Loucy (cell line): ENCODE data around the gene SPAM1.
"Not testable (repeated sequence)": the region's sequence is repeated elsewhere in the genome, so short reads cannot be mapped to it uniquely, and the experiment has no call there.

Experiments used
- H2AFZ ChIP-seq: fragments of 200-600 bp; sonication (generic); 2 replicates; pipeline ENCODE4 v1.6.0; 2016; ENCODE audit warnings: antibody characterized with exemption, mild to moderate bottlenecking, low read length, moderate library complexity
- H3F3A ChIP-seq: fragments of 200-600 bp; 2 replicates; pipeline ENCODE4 v1.6.0; 2016; ENCODE audit warnings: antibody characterized with exemption, low read depth, mild to moderate bottlenecking
- H3K27me3 ChIP-seq: fragments of 200-600 bp; sonication (generic); 2 replicates; pipeline ENCODE4 v1.6.1; 2014; ENCODE audit warnings: low read length, mild to moderate bottlenecking; ENCODE audit not compliant: insufficient read depth, poor library complexity, severe bottlenecking
- H3K36me3 ChIP-seq: fragments of 200-600 bp; sonication (generic); 2 replicates; pipeline ENCODE4 v1.6.1; 2016; ENCODE audit warnings: low read length; ENCODE audit not compliant: insufficient read depth
- H3K4me1 ChIP-seq: fragments of 200-600 bp; sonication (generic); 2 replicates; pipeline ENCODE4 v1.5.1; 2014; ENCODE audit warnings: low read length, mild to moderate bottlenecking; ENCODE audit not compliant: insufficient read depth, poor library complexity, severe bottlenecking
- H3K4me2 ChIP-seq: fragments of 200-600 bp; sonication (generic); 2 replicates; pipeline ENCODE4 v1.6.0; 2014; ENCODE audit warnings: antibody characterized with exemption, low read length, low read depth, mild to moderate bottlenecking; ENCODE audit not compliant: poor library complexity, severe bottlenecking
- H3K4me3 ChIP-seq: fragments of 200-600 bp; sonication (generic); 2 replicates; pipeline ENCODE4 v1.5.1; 2014; ENCODE audit warnings: low read length, mild to moderate bottlenecking, mixed read lengths; ENCODE audit not compliant: poor library complexity, severe bottlenecking
- H3K79me2 ChIP-seq: fragments of 200-600 bp; sonication (generic); 2 replicates; pipeline ENCODE4 v1.6.1; 2014; ENCODE audit warnings: low read length; ENCODE audit not compliant: insufficient read depth
- H3K9ac ChIP-seq: fragments of 200-600 bp; sonication (generic); 2 replicates; pipeline ENCODE4 v1.6.0; 2014; ENCODE audit warnings: mild to moderate bottlenecking, low read depth, low read length, moderate library complexity; ENCODE audit not compliant: poor library complexity, severe bottlenecking
- H3K9me2 ChIP-seq: fragments of 200-600 bp; sonication (generic); replicated peaks from 2 replicates; pipeline ENCODE4 v1.6.1; 2016; ENCODE audit warnings: low read depth, low read length, mixed read lengths
- H3K9me3 ChIP-seq: fragments of 200-600 bp; sonication (generic); 2 replicates; pipeline ENCODE4 v1.6.1; 2014; ENCODE audit warnings: mild to moderate bottlenecking, antibody characterized with exemption, low read length, low read depth; ENCODE audit not compliant: insufficient read depth
- H4K20me1 ChIP-seq: fragments of 200-600 bp; sonication (generic); 2 replicates; pipeline ENCODE4 v1.6.0; 2014; ENCODE audit warnings: antibody characterized with exemption, low read length, mild to moderate bottlenecking; ENCODE audit not compliant: insufficient read depth, poor library complexity, severe bottlenecking
- EZH2phosphoT487 ChIP-seq: fragments of 200-600 bp; IDR thresholded peaks from 2 replicates; pipeline ENCODE4 v1.6.1; 2018; ENCODE audit warnings: antibody characterized with exemption, mild to moderate bottlenecking, moderate library complexity, borderline replicate concordance
- TF ChIP-seq, protein P1 (sequence below): fragments of 200-600 bp; sonication (generic); conservative IDR thresholded peaks from 2 replicates; pipeline ENCODE4 v1.5.1; 2014; ENCODE audit warnings: mild to moderate bottlenecking, antibody characterized with exemption, low read length

The SPAM1 gene

DNA sequence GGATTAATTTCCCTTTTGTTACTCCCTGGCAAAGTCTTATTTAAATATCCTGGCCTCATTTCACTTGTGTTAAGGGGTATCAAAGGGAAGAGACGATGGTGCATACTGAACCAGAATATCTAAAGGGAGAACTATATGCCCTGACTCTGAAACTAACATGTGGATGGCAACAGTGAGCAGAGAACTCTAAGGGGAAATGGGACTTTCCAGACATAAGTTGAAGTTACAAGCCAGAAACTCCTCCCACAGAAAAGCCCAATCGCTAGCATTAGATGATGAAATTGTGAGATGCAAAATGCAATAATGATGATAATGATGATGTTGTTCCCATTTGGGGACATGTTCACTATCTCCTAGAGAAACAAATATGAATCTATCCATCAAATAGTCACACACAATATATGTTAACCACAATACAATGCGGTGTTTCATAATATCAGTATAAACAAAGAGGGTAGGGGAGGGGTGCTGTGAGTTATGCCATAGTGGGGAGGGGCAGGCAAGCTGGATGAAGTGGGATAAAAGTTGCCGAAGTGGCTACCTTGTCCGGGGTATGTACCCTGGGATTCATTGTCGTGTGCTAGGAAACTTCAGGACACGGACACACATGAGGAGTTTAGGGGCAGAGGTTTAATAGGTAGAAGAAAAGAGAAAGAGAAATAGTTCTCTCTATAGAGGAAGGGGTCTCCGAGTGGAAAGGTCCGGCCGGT is 70.7 kb downstream of the SPAM1 start:
- Histone ChIP-seq H3K9ac (no peak overlapping the region), H3F3A (no peaks in the 10 kb centered on the region), H3K4me2 (no peak overlapping the region), H3K36me3 (no peaks in the 10 kb centered on the region), H2AFZ (no peak overlapping the region), H3K9me2 (no peaks in the 10 kb centered on the region), H3K27me3 (no peaks in the 10 kb centered on the region), H3K79me2 (no peaks in the 10 kb centered on the region), H3K4me1 (no peaks in the 10 kb centered on the region), H3K9me3 (no peaks in the 10 kb centered on the region), H4K20me1 (no peaks in the 10 kb centered on the region), H3K4me3 (no peak overlapping the region)
- TF ChIP-seq EZH2phosphoT487, result no peak

DNA sequence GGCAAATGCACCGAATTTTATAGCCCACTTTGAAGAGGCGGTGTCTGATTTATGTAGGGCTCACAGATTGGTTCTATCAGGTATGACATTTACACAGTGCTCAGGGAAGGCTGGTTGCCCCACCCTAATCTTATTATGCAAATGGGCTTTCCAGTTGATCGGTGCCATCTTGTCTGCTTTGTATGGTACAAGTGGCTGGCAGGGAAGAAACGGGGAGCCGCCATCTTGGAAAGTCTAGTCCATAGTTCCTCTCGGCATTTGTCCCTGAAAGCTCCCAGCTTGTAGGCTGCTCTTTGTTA is 71.2 kb downstream of the SPAM1 start:
- no peaks in the 10 kb centered on the region for H3F3A ChIP-seq
- H4K20me1 ChIP-seq, result no peaks in the 10 kb centered on the region
- no peaks in the 10 kb centered on the region for H3K4me1 ChIP-seq
- no peaks in the 10 kb centered on the region for H3K79me2 ChIP-seq
- TF ChIP-seq, protein P1, sequence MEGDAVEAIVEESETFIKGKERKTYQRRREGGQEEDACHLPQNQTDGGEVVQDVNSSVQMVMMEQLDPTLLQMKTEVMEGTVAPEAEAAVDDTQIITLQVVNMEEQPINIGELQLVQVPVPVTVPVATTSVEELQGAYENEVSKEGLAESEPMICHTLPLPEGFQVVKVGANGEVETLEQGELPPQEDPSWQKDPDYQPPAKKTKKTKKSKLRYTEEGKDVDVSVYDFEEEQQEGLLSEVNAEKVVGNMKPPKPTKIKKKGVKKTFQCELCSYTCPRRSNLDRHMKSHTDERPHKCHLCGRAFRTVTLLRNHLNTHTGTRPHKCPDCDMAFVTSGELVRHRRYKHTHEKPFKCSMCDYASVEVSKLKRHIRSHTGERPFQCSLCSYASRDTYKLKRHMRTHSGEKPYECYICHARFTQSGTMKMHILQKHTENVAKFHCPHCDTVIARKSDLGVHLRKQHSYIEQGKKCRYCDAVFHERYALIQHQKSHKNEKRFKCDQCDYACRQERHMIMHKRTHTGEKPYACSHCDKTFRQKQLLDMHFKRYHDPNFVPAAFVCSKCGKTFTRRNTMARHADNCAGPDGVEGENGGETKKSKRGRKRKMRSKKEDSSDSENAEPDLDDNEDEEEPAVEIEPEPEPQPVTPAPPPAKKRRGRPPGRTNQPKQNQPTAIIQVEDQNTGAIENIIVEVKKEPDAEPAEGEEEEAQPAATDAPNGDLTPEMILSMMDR, result no peak
- no peak for TF ChIP-seq EZH2phosphoT487
- no peak overlapping the region for H3K9ac ChIP-seq
- H3K9me2 ChIP-seq, result no peaks in the 10 kb centered on the region
- H3K27me3 ChIP-seq, result no peaks in the 10 kb centered on the region
- no peak overlapping the region for H3K4me3 ChIP-seq
- H3K4me2 ChIP-seq, result no peak overlapping the region
- no peaks in the 10 kb centered on the region for H3K36me3 ChIP-seq
- H3K9me3 ChIP-seq, result no peaks in the 10 kb centered on the region
- H2AFZ ChIP-seq, result no peak overlapping the region

DNA sequence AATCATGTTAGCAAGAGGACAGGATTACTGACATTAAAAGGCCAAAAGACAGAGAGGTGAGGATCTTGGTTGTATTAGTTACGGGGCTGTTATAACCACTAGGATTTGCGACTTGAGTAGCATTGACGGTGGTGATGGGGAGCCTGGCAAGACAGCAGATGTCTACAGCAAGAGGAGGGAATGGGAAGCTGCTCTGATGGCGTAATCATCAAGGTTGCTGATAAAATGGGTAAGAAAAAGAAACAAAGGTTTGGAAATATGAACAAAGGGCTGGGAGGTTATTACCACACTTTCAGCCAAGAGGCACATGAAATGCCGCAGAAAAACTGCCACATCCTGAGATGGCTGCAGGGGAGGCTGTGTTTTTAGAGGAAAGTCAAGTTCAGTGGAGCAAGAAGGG is 73.9 kb downstream of the SPAM1 start:
- Histone ChIP-seq H3F3A (no peaks in the 10 kb centered on the region), H3K79me2 (no peaks in the 10 kb centered on the region), H3K9me2 (no peaks in the 10 kb centered on the region), H2AFZ (no peak overlapping the region), H3K4me1 (no peaks in the 10 kb centered on the region), H3K9me3 (no peaks in the 10 kb centered on the region), H3K4me2 (no peak overlapping the region), H3K4me3 (no peak overlapping the region), H4K20me1 (no peaks in the 10 kb centered on the region), H3K27me3 (no peaks in the 10 kb centered on the region), H3K36me3 (no peaks in the 10 kb centered on the region), H3K9ac (no peak overlapping the region)
- TF ChIP-seq, protein P1, result no peak
- no peak for TF ChIP-seq EZH2phosphoT487

DNA sequence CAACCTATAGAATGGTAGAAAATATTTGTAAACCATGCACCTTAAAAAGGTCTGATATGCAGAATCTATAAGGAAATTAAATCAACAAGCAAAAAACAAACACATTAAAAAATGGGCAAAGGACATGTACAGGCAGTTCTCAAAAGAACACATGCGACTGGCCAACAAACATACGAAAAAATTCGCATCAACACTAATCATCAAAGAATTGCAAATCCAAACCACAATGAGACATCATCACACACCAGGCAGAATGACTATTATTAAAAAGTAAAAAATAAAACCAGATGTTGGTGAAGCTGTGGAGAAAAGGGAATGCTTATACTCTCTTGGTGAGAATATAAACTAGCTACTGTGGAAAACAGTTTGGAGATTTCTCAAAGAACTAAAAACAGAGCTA is 74.7 kb downstream of the SPAM1 start:
- no peaks in the 10 kb centered on the region for H3K27me3 ChIP-seq
- no peaks in the 10 kb centered on the region for H3F3A ChIP-seq
- H3K79me2 ChIP-seq, result no peaks in the 10 kb centered on the region
- H4K20me1 ChIP-seq, result no peaks in the 10 kb centered on the region
- H3K4me2 ChIP-seq, result no peak overlapping the region
- H3K9ac ChIP-seq, result no peak overlapping the region
- no peaks in the 10 kb centered on the region for H3K4me1 ChIP-seq
- H3K9me3 ChIP-seq, result no peaks in the 10 kb centered on the region; the same call in 1 of the 2 replicates
- no peaks in the 10 kb centered on the region for H3K9me2 ChIP-seq
- TF ChIP-seq EZH2phosphoT487, result no peak
- TF ChIP-seq, protein P1, result no peak
- H2AFZ ChIP-seq, result no peak overlapping the region
- H3K36me3 ChIP-seq, result no peaks in the 10 kb centered on the region
- no peak overlapping the region for H3K4me3 ChIP-seq

DNA sequence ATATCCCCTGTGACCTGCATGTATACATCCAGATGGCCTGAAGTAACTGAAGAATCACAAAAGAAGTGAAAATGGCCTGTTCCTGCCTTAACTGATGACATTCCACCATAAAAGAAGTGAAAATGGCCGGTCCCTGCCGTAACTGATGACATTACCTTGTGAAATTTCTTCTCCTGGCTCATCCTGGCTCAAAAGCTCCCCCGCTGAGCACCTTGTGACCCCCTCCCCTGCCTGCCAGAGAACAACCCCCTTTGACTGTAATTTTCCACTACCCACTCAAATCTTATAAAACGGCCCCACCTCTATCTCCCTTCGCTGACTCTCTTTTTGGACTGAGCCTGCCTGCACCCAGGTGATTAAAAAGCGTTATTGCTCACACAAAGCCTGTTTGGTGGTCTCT is 83.3 kb downstream of the SPAM1 start:
- not testable (repeated sequence) for H3K4me1 ChIP-seq, H3K9me2 ChIP-seq, H3K36me3 ChIP-seq, H4K20me1 ChIP-seq, H3K4me3 ChIP-seq, H3K27me3 ChIP-seq, H3K9me3 ChIP-seq, H2AFZ ChIP-seq, H3K4me2 ChIP-seq, H3F3A ChIP-seq, H3K79me2 ChIP-seq, H3K9ac ChIP-seq
